Measurements from ENCODE around the gene CEND1. TPM values are rescaled to one million over a fixed set of nuclear protein-coding genes. Genes with fewer than 3 reads are reported as not detected.

CEND1 gene
- total RNA-seq, 1 experiment from 2014 or later: not detected

- POLR2A ChIA-PET (ENCODE audit: unreplicated experiment): no interaction called here
- Histone ChIP-seq H3K9me2 (ENCODE audit: insufficient read depth) (no peaks in the 10 kb centered on the region), H3K79me2 (ENCODE audit: low read depth) (peaks cover 22% of the 10 kb centered on the region), H3K27me3 (ENCODE audit: insufficient read depth, low read depth) (no peaks in the 10 kb centered on the region), H4K20me1 (ENCODE audit: insufficient read depth) (peaks cover 13% of the 10 kb centered on the region), H3K4me1 (replicated peaks; ENCODE audit: insufficient read depth) (peaks cover 19% of the 10 kb centered on the region), H3F3A (ENCODE audit: insufficient read depth, low read depth) (peaks cover 26% of the 10 kb centered on the region; the same call in 1 of the 2 replicates), H3K27ac (no peak overlapping the region), H3K4me2 (no peak overlapping the region), H3K36me3 (ENCODE audit: low read depth) (no peaks in the 10 kb centered on the region), H3K9me3 (ENCODE audit: insufficient read depth, low read depth) (no peaks in the 10 kb centered on the region), H2AFZ (no peak overlapping the region), H3K4me3 (no peak overlapping the region)
- CTCF ChIA-PET: no interaction called here
- DNase-seq: peak in 1 of 2 experiments; percentile 13
- BruUV-seq (replicated peaks): no TSS peak
- intact Hi-C loops (cut with micrococcal nuclease; ENCODE audit: unreplicated experiment): no loop called here
- TF ChIP-seq CTCF (conservative IDR thresholded peaks at IDR 0.05) (no peak), EZH2 (IDR thresholded peaks at IDR 0.05; ENCODE audit: low read depth) (no peak)
Measured at GRCh38 chr11:836274-836673, 46.4 kb upstream of the CEND1 start.

- intact Hi-C loops (cut with micrococcal nuclease; ENCODE audit: unreplicated experiment): loop anchor here (2.0 kb wide), 1 partner anchor 16 kb away; the partner anchor contains the start of gene PNPLA2
Measured at GRCh38 chr11:834371-835316, 44.8 kb upstream of the CEND1 start.

More at GRCh38 chr11:834371-835316, 44.8 kb upstream of the CEND1 start:
- no peak overlapping the region for H2AFZ ChIP-seq
- H3K9me3 ChIP-seq (ENCODE audit: insufficient read depth, low read depth): no peaks in the 10 kb centered on the region
- H3K4me1 ChIP-seq (replicated peaks; ENCODE audit: insufficient read depth): peaks cover 15% of the 10 kb centered on the region
- POLR2A ChIA-PET (ENCODE audit: unreplicated experiment): interaction anchor here (0.5 to 1.2 kb wide), 13 partner anchors 8 to 275 kb away, joined by 3 to 13 read pairs (median 5); partner anchors contain the start of genes PNPLA2 and TSPAN4
- H3K4me2 ChIP-seq: peak overlapping the region; percentile 87
- DNase-seq: peak; percentile 83 to 88
- TF ChIP-seq CTCF (conservative IDR thresholded peaks at IDR 0.05) (no peak), EZH2 (IDR thresholded peaks at IDR 0.05; ENCODE audit: low read depth) (no peak)
- H3K27me3 ChIP-seq (ENCODE audit: insufficient read depth, low read depth): no peaks in the 10 kb centered on the region
- peak overlapping the region; percentile 67; the same call in 1 of the 2 replicates for H3K4me3 ChIP-seq
- BruUV-seq (replicated peaks): TSS peak; percentile 76
- H3K79me2 ChIP-seq (ENCODE audit: low read depth): peaks cover 12% of the 10 kb centered on the region
- no peaks in the 10 kb centered on the region for H3K9me2 ChIP-seq (ENCODE audit: insufficient read depth)
- CTCF ChIA-PET: interaction anchor here (1.0 kb wide), 1 partner anchor 9 kb away, joined by 3 read pairs; no protein-coding TSS in a partner anchor
- H3K27ac ChIP-seq: peak overlapping the region; percentile 78
- H3K36me3 ChIP-seq (ENCODE audit: low read depth): no peaks in the 10 kb centered on the region
- H4K20me1 ChIP-seq (ENCODE audit: insufficient read depth): 0 out of 2 replicates have a peak, but pooled peaks cover 4% of the 10 kb centered on the region
- H3F3A ChIP-seq (ENCODE audit: insufficient read depth, low read depth): peaks cover 22% of the 10 kb centered on the region; the same call in 1 of the 2 replicates

Measured in PC-9 (cell line).